ENCODE measurements around the gene PCNX3. TPM values are rescaled to one million over a fixed set of nuclear protein-coding genes. Genes with fewer than 3 reads are reported as not detected.

The PCNX3 gene
- total and polyA plus RNA-seq, 4 donors, result 13.9 to 53.8 (median 20.4) TPM

DNA sequence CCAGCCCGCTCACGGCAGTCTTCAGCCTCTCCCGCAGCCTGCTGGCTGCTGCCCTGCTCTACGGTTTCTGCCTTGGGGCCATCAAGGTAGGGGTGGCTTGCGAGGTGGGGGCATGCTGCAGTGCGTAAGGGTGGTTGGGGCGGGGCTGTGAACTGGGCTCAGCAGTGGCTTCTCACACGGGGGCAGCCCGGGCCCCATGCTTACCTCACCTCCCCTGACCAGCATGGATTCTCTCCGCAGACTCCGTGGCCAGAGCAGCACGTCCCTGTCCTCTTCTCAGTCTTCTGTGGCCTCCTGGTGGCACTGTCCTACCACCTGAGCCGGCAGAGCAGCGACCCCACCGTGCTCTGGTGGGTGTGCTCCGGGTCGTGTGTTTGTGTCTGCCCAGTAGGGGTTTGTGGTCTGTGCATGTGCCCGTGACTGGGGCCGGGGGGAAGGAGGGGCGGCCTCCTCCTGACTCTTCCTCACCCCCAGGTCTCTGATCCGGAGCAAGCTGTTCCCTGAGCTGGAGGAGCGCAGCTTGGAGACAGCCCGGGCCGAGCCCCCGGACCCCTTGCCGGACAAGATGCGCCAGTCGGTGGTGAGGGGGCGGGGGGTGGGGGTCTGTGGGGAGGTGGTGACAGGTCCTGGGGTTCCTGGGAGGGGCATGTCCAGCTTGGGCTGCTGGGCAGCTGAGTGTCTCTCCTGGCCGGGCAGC lies 9.5 kb downstream of the PCNX3 start:
- no peaks in the 10 kb centered on the region for H3K9me3 ChIP-seq (ENCODE audit: control insufficient read depth in 4 of 4, insufficient read depth in 3 of 4, low read length in 3 of 4)
- DNase-seq (no peak), ATAC-seq (ENCODE audit: insufficient read depth, low FRiP score) (no peak)
- H3K4me3 ChIP-seq, result no peak overlapping the region
- TF ChIP-seq, protein P1, sequence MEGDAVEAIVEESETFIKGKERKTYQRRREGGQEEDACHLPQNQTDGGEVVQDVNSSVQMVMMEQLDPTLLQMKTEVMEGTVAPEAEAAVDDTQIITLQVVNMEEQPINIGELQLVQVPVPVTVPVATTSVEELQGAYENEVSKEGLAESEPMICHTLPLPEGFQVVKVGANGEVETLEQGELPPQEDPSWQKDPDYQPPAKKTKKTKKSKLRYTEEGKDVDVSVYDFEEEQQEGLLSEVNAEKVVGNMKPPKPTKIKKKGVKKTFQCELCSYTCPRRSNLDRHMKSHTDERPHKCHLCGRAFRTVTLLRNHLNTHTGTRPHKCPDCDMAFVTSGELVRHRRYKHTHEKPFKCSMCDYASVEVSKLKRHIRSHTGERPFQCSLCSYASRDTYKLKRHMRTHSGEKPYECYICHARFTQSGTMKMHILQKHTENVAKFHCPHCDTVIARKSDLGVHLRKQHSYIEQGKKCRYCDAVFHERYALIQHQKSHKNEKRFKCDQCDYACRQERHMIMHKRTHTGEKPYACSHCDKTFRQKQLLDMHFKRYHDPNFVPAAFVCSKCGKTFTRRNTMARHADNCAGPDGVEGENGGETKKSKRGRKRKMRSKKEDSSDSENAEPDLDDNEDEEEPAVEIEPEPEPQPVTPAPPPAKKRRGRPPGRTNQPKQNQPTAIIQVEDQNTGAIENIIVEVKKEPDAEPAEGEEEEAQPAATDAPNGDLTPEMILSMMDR (IDR thresholded peaks at IDR 0.05; ENCODE audit: control extremely low read depth, extremely low read depth), result no peak
- peaks cover 10 to 82% (median 30%) of the 10 kb centered on the region in 4 donors for H3K36me3 ChIP-seq (ENCODE audit: control insufficient read depth in 4 of 4, insufficient read depth in 4 of 4, low read length in 4 of 4)
- no peaks in the 10 kb centered on the region for H3K27me3 ChIP-seq (ENCODE audit: control insufficient read depth in 3 of 3, insufficient read depth in 3 of 3, low read length in 2 of 3)
- H3K27ac ChIP-seq (ENCODE audit: low read depth in 1 of 2, low read length in 1 of 2), result no peak overlapping the region
- no peak overlapping the region for H3K9ac ChIP-seq (ENCODE audit: insufficient read depth in 1 of 2, low read length in 2 of 2)
- WGBS, 2 donors, result 87 to 90% methylated on average over 25 to 30 of the region's 30 CpGs
- H3K4me1 ChIP-seq (ENCODE audit: control insufficient read depth in 5 of 5, insufficient read depth in 5 of 5, low read length in 5 of 5), result no peaks in the 10 kb centered on the region

- ATAC-seq (ENCODE audit: insufficient read depth, low FRiP score) (peak; percentile 76), DNase-seq (peak; percentile 31 to 55 (median 49))
- 65 to 67% methylated on average over 30 of the region's 30 CpGs for WGBS, 2 donors
- Histone ChIP-seq H3K9me3 (ENCODE audit: control insufficient read depth in 4 of 4, insufficient read depth in 3 of 4, low read length in 3 of 4) (no peaks in the 10 kb centered on the region), H3K27ac (ENCODE audit: low read depth in 1 of 2, low read length in 1 of 2) (no peak overlapping the region), H3K4me1 (ENCODE audit: control insufficient read depth in 5 of 5, insufficient read depth in 5 of 5, low read length in 5 of 5) (no peaks in the 10 kb centered on the region), H3K36me3 (ENCODE audit: control insufficient read depth in 4 of 4, insufficient read depth in 4 of 4, low read length in 4 of 4) (peaks cover 10 to 82% (median 28%) of the 10 kb centered on the region in 4 donors), H3K9ac (ENCODE audit: insufficient read depth in 1 of 2, low read length in 2 of 2) (no peak overlapping the region), H3K4me3 (no peak overlapping the region), H3K27me3 (ENCODE audit: control insufficient read depth in 3 of 3, insufficient read depth in 3 of 3, low read length in 2 of 3) (no peaks in the 10 kb centered on the region)
- TF ChIP-seq, protein P1 (IDR thresholded peaks at IDR 0.05; ENCODE audit: control extremely low read depth, extremely low read depth), result peak; percentile 73
These were observed 10.2 kb downstream of the PCNX3 start for GRCh38 chr11:65625628-65626342.

DNA sequence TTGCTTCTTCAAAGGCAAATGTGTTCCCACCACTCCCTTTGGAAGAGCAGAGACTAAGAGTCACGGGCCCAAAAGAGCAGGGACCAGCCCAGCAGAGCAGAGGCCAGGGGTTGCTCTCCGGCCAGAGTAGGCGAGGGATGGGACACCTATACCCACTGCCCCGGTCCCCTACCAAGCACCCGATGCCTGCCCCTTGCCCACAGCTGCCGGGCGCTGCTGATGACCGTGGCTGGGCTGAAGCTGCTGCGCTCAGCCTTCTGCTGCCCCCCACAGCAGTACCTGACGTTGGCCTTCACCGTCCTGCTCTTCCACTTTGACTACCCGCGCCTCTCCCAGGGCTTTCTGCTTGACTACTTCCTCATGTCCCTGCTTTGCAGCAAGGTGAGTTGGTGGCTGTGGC lies 11.6 kb downstream of the PCNX3 start:
- no peak for ATAC-seq (ENCODE audit: insufficient read depth, low FRiP score)

More for the DNA sequence above, 11.6 kb downstream of the PCNX3 start:
- DNase-seq, result no peak
- TF ChIP-seq, protein P1 (IDR thresholded peaks at IDR 0.05; ENCODE audit: control extremely low read depth, extremely low read depth), result no peak
- 94 to 96% methylated on average over 11 to 13 of the region's 13 CpGs for WGBS, 2 donors
- Histone ChIP-seq H3K9ac (ENCODE audit: insufficient read depth in 1 of 2, low read length in 2 of 2) (no peak overlapping the region), H3K27me3 (ENCODE audit: control insufficient read depth in 3 of 3, insufficient read depth in 3 of 3, low read length in 2 of 3) (no peaks in the 10 kb centered on the region), H3K27ac (ENCODE audit: low read depth in 1 of 2, low read length in 1 of 2) (no peak overlapping the region), H3K9me3 (ENCODE audit: control insufficient read depth in 4 of 4, insufficient read depth in 3 of 4, low read length in 3 of 4) (no peaks in the 10 kb centered on the region), H3K36me3 (ENCODE audit: control insufficient read depth in 4 of 4, insufficient read depth in 4 of 4, low read length in 4 of 4) (peaks cover 10 to 85% (median 27%) of the 10 kb centered on the region in 4 donors), H3K4me1 (ENCODE audit: control insufficient read depth in 5 of 5, insufficient read depth in 5 of 5, low read length in 5 of 5) (no peaks in the 10 kb centered on the region), H3K4me3 (no peak overlapping the region)

Data from lung (tissue), 12 donors.